Fibroblast of pulmonary artery (primary cell): ENCODE data around the gene GAL3ST1.

Source experiments
- DNase-seq: peaks from one replicate; pipeline ENCODE4 v3.0.0-alpha.2; 2010; ENCODE audit warnings: low read depth
- H3K4me3 ChIP-seq: replicated peaks from 2 replicates; pipeline ENCODE4 v1.5.1; 2011; ENCODE audit warnings: low read depth, mild to moderate bottlenecking, control low read depth, low read length, moderate library complexity
- TF ChIP-seq, protein P1 (sequence below): IDR thresholded peaks from 2 replicates; pipeline ENCODE4 v1.5.1; 2011; ENCODE audit warnings: mild to moderate bottlenecking, control low read depth, low read length, inconsistent platforms; ENCODE audit errors: missing control alignments

Gene GAL3ST1

GRCh38 chr22:30535182-30535581 lies 39.3 kb downstream of the GAL3ST1 start:
- H3K4me3 ChIP-seq, result no peak overlapping the region
- TF ChIP-seq, protein P1, sequence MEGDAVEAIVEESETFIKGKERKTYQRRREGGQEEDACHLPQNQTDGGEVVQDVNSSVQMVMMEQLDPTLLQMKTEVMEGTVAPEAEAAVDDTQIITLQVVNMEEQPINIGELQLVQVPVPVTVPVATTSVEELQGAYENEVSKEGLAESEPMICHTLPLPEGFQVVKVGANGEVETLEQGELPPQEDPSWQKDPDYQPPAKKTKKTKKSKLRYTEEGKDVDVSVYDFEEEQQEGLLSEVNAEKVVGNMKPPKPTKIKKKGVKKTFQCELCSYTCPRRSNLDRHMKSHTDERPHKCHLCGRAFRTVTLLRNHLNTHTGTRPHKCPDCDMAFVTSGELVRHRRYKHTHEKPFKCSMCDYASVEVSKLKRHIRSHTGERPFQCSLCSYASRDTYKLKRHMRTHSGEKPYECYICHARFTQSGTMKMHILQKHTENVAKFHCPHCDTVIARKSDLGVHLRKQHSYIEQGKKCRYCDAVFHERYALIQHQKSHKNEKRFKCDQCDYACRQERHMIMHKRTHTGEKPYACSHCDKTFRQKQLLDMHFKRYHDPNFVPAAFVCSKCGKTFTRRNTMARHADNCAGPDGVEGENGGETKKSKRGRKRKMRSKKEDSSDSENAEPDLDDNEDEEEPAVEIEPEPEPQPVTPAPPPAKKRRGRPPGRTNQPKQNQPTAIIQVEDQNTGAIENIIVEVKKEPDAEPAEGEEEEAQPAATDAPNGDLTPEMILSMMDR, result no peak
- no peak for DNase-seq

DNA sequence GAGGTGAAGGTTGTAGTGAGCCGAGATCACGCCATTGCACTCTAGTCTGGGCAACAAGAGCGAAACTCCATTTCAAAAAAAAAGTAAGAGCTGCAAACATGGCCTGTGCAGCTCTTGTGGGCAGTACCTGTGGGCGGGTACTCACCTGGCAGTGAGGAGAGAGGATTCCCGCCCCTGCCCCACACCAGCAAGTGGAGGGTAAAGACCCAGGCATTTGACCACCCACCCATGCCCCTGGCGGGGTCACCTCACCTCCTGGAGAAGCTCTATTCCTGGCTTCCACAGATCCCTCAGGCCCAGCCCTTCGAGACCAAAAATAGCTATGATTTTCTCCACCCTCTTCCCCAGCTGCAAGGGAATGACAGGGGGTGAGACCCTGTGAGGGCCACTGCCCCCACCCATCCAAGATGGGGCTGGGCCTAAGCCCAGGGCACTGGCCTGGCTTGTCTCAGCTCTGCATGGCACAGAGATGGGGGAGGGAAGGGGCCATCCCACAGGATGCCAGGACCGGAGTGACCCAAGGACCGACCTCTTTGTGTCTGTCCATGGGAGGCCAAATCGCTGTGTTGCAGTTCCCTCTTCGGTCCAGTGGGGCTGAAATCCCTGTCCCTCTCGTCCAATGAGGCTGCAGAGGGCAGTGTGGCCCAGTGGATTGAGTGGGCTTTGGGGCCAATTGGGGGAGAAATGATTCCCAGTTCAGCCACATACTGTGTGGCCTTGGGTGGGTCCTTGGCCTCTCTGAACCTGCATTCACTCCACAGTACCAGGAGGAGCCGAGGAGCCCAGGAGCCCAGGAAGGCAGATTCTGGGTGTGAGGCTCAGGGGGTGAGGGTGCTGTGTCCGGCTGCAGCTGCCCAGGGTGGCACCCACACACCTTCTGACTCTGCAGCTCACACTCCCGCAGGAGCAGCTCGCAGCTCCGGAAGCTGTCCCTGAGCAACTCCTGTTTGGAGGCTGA lies 42.5 kb downstream of the GAL3ST1 start:
- TF ChIP-seq, protein P1, result no peak

DNA sequence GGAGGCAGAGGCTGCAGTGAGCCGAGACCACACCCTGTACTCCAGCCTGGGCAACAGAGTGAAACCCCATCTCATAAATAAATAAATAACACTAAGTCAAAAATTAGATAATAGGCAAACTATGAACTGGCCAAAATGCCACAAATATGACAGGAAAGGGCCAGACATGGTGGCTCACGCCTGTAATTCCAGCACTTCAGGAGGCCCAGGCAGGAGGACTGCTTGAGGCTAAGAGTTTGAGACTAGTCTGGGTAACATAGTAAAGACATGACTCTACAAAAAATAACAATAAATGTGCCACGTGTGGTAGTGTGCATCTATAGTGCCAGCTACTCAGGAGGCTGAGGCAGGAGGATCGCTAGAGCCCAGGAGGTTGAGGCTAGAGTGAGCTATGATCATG lies 47.8 kb downstream of the GAL3ST1 start:
- no peak overlapping the region for H3K4me3 ChIP-seq
- TF ChIP-seq, protein P1, result no peak
- DNase-seq, result no peak

More for the DNA sequence above, 42.5 kb downstream of the GAL3ST1 start:
- DNase-seq, result no peak
- no peak overlapping the region for H3K4me3 ChIP-seq

DNA sequence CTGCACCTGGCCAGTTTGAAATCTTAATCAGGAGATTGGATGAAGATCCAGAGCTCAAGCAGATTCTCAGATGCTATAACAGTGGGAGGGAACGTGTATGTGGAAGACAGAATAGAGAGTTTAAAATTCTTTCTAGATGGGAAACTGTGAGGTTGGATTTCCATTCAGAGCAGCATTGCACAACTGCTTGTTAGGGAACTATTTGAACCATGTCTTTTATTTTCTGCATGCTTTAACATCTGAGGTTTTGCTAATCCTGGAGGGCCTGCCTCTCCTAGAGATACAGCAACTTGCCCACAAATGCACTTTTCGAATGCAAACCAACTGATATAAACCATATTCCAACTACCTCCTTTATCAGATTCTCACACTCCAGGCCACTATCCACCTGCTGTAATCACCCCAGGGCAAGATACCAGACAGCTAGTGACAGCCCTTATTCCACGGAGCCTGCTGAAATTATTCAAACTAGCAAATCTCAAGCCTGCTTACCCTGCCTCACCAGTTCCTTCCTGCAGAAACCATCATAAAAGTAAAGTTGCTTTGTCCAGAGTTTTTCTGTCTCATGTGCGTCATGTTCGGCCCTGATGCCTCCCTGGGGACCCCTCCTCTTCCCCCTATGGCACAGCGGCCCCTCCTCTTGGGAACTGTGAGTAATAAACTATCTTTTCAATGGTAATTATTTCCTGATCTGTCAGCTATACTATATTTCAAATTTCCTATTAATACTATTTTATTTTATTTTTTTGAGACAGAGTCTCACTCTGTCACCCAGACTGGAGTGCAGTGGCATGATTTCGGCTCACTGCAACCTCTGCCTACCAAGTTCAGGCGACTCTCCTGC lies 50.6 kb downstream of the GAL3ST1 start:
- H3K4me3 ChIP-seq, result no peak overlapping the region
- TF ChIP-seq, protein P1, result no peak
- DNase-seq, result no peak

GRCh38 chr22:30521368-30522156 lies 52.9 kb downstream of the GAL3ST1 start:
- no peak overlapping the region for H3K4me3 ChIP-seq
- TF ChIP-seq, protein P1, result no peak
- DNase-seq, result no peak

- no peak overlapping the region for H3K4me3 ChIP-seq
- no peak for DNase-seq
- TF ChIP-seq, protein P1, result no peak
Observed at GRCh38 chr22:30519842-30520425, 54.5 kb downstream of the GAL3ST1 start.
